Testis (tissue), 2 donors: Measurements from ENCODE around the gene TFAP2E.

Experiments
- POLR2A ChIP-seq: fragments of 450-650 bp; IDR thresholded peaks from one replicate; pipeline ENCODE4 v1.6.1; 2017; ENCODE audit warnings: antibody characterized with exemption, mild to moderate bottlenecking, moderate library complexity
- TF ChIP-seq, protein P1 (sequence below), 3 experiments: fragments of 450-650 bp in 2 of 3; fragments of 200-600 bp in 1 of 3; sonication (generic) in 1 of 3; IDR thresholded peaks; one replicate each; pipeline ENCODE4 v1.5.1; 2016 to 2019; ENCODE audit warnings: antibody characterized with exemption in 3 of 3, mild to moderate bottlenecking in 2 of 3, moderate library complexity in 1 of 3

DNA sequence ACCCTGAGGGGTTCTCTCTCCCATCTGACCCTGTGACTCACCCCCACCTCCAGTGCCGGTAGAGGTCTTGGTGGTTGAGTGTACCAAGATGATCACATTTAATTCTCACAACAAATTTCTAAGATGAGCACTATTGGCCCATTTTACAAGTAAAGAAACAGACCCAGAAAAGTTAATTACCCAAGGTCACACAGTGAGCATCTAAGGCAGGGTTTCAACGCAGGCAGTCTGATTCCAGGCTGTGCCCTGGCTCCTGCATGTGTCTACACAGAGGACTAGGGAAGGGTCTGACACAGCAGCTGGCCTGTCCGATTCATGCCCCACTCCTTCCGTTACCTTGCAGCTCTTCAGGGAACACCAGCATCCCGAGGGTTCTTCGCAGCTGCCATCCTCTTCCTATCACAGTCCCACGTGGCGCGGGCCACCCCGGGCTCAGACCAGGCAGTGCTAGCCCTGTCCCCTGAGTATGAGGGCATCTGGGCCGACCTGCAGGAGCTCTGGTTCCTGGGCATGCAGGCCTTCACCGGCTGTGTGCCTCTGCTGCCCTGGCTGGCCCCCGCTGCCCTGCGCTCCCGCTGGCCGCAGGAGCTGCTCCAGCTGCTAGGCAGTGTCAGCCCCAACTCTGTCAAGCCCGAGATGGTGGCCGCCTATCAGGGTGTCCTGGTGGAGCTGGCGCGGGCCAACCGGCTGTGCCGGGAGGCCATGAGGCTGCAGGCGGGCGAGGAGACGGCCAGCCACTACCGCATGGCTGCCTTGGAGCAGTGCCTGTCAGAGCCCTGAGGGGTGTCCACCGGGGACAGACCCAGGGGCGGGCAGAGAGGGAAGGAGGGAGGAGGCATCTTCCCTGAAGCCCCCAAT is 8.0 kb upstream of the TFAP2E start:
- TF ChIP-seq, protein P1, sequence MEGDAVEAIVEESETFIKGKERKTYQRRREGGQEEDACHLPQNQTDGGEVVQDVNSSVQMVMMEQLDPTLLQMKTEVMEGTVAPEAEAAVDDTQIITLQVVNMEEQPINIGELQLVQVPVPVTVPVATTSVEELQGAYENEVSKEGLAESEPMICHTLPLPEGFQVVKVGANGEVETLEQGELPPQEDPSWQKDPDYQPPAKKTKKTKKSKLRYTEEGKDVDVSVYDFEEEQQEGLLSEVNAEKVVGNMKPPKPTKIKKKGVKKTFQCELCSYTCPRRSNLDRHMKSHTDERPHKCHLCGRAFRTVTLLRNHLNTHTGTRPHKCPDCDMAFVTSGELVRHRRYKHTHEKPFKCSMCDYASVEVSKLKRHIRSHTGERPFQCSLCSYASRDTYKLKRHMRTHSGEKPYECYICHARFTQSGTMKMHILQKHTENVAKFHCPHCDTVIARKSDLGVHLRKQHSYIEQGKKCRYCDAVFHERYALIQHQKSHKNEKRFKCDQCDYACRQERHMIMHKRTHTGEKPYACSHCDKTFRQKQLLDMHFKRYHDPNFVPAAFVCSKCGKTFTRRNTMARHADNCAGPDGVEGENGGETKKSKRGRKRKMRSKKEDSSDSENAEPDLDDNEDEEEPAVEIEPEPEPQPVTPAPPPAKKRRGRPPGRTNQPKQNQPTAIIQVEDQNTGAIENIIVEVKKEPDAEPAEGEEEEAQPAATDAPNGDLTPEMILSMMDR (IDR thresholded peaks at IDR 0.05): no peak
- TF ChIP-seq POLR2A: no peak
